ENCODE data around the gene ANO7.

The ANO7 gene

DNA sequence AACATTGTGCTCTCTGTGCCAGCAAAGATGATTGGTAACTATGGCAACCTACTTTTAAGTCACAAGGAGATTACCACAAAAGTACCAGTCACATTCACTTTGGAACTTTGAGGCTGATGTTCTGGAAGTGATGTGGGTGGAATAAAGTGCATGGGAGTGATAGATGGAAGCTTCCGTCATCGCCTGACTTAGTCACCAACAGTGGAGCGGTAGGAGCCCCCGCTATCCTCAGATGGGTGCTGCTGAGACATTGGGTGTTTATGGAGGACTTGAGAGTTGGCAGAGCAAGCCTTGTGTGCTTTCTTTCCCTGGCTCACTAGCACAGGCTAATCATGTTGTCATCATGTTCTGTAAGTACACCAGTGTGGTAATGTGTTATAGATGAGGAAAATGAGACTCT is 33.6 kb upstream of the ANO7 start:
- H3K4me1 ChIP-seq (ENCODE audit: insufficient read depth, low read length), result peaks cover 17% of the 10 kb centered on the region
- H3K9me3 ChIP-seq (ENCODE audit: insufficient read depth, low read length, severe bottlenecking), result no peaks in the 10 kb centered on the region
- ATAC-seq (ENCODE audit: insufficient read depth, low read depth), result no peak
- H3K27me3 ChIP-seq (ENCODE audit: insufficient read depth, low read length, poor library complexity), result no peaks in the 10 kb centered on the region
- H3K36me3 ChIP-seq (ENCODE audit: insufficient read depth, low read length), result peaks cover 49% of the 10 kb centered on the region
- DNase-seq, result no peak
- no peak overlapping the region for H3K27ac ChIP-seq (ENCODE audit: low read length)
- H3K79me2 ChIP-seq (ENCODE audit: insufficient read depth, low read length), result peaks cover 31% of the 10 kb centered on the region
- H4K20me1 ChIP-seq (ENCODE audit: insufficient read depth, low read length), result peaks cover 12% of the 10 kb centered on the region; the same call in 1 of the 2 replicates
- no peak overlapping the region for H3K4me3 ChIP-seq (ENCODE audit: low read depth in 1 of 2, low read length in 2 of 2)
- H2AFZ ChIP-seq (ENCODE audit: low read depth, low read length), result no peak overlapping the region
- no peak overlapping the region for H3K4me2 ChIP-seq (ENCODE audit: insufficient read depth, low read length)
- no peak for TF ChIP-seq EZH2 (IDR thresholded peaks at IDR 0.05; ENCODE audit: borderline replicate concordance, low read depth, low read length, severe bottlenecking)
- TF ChIP-seq, protein P1, sequence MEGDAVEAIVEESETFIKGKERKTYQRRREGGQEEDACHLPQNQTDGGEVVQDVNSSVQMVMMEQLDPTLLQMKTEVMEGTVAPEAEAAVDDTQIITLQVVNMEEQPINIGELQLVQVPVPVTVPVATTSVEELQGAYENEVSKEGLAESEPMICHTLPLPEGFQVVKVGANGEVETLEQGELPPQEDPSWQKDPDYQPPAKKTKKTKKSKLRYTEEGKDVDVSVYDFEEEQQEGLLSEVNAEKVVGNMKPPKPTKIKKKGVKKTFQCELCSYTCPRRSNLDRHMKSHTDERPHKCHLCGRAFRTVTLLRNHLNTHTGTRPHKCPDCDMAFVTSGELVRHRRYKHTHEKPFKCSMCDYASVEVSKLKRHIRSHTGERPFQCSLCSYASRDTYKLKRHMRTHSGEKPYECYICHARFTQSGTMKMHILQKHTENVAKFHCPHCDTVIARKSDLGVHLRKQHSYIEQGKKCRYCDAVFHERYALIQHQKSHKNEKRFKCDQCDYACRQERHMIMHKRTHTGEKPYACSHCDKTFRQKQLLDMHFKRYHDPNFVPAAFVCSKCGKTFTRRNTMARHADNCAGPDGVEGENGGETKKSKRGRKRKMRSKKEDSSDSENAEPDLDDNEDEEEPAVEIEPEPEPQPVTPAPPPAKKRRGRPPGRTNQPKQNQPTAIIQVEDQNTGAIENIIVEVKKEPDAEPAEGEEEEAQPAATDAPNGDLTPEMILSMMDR (IDR thresholded peaks at IDR 0.05; ENCODE audit: borderline replicate concordance, extremely low read depth, low read length, poor library complexity, severe bottlenecking), result no peak
- no peak overlapping the region for H3K9ac ChIP-seq (ENCODE audit: low read depth, low read length)

DNA sequence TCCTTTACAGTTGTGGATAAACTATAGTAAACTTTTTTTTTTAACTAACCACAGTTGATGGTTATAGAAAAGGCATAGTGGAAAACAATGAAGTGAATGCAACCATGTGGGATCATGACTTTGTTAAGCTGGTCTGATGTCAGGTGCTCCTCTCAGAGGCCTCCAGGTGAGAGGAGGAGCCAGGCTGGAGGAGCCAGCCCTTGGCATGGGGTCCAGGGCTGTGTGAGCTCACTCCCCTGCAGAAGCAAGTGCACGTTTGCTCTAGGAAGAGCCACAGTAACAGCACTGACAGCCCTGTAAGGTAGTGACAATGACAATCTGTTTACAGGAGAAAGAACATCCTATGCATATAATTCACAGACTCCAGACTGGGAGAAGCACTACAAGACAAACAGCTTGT is 32.5 kb upstream of the ANO7 start:
- no peak for ATAC-seq (ENCODE audit: insufficient read depth, low read depth)
- Histone ChIP-seq H3K4me2 (ENCODE audit: insufficient read depth, low read length) (no peak overlapping the region), H4K20me1 (ENCODE audit: insufficient read depth, low read length) (peaks cover 12% of the 10 kb centered on the region; the same call in 1 of the 2 replicates), H3K79me2 (ENCODE audit: insufficient read depth, low read length) (peaks cover 26% of the 10 kb centered on the region), H3K36me3 (ENCODE audit: insufficient read depth, low read length) (peaks cover 57% of the 10 kb centered on the region), H2AFZ (ENCODE audit: low read depth, low read length) (no peak overlapping the region), H3K9me3 (ENCODE audit: insufficient read depth, low read length, severe bottlenecking) (no peaks in the 10 kb centered on the region), H3K9ac (ENCODE audit: low read depth, low read length) (no peak overlapping the region), H3K27me3 (ENCODE audit: insufficient read depth, low read length, poor library complexity) (no peaks in the 10 kb centered on the region), H3K27ac (ENCODE audit: low read length) (no peak overlapping the region), H3K4me3 (ENCODE audit: low read depth in 1 of 2, low read length in 2 of 2) (no peak overlapping the region), H3K4me1 (ENCODE audit: insufficient read depth, low read length) (peaks cover 14% of the 10 kb centered on the region)
- no peak for DNase-seq
- TF ChIP-seq, protein P1 (IDR thresholded peaks at IDR 0.05; ENCODE audit: borderline replicate concordance, extremely low read depth, low read length, poor library complexity, severe bottlenecking), result no peak
- TF ChIP-seq EZH2 (IDR thresholded peaks at IDR 0.05; ENCODE audit: borderline replicate concordance, low read depth, low read length, severe bottlenecking), result no peak

DNA sequence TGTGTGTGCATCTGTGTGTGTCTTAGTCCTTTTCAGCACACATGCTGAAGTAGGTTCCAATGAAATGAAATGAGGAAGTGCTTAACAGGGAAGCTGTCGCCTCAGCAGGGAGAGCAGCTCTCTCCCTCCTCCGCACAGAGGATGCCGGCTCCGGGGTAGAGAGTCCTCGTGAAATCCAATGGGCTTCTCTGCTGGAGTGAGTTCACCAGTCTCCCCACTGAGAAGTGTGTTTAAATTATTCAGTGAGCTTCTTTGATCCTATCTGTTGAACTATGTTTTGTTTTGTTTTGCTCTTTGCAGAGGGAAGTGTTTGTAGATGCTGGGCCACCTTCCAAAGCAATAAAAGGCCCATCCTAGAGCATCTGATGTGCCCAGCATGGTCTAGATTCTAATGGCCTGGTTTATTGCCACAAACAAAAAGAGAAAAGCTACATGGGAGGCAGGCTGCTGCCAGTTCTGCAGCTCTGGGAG is 31.5 kb upstream of the ANO7 start:
- peaks cover 12% of the 10 kb centered on the region; the same call in 1 of the 2 replicates for H4K20me1 ChIP-seq (ENCODE audit: insufficient read depth, low read length)
- H3K4me1 ChIP-seq (ENCODE audit: insufficient read depth, low read length), result peaks cover 4% of the 10 kb centered on the region
- peaks cover 64% of the 10 kb centered on the region for H3K36me3 ChIP-seq (ENCODE audit: insufficient read depth, low read length)
- H3K27me3 ChIP-seq (ENCODE audit: insufficient read depth, low read length, poor library complexity), result no peaks in the 10 kb centered on the region
- H3K27ac ChIP-seq (ENCODE audit: low read length), result no peak overlapping the region
- H3K4me3 ChIP-seq (ENCODE audit: low read depth in 1 of 2, low read length in 2 of 2), result no peak overlapping the region
- no peak for DNase-seq
- peaks cover 15% of the 10 kb centered on the region for H3K79me2 ChIP-seq (ENCODE audit: insufficient read depth, low read length)
- H3K4me2 ChIP-seq (ENCODE audit: insufficient read depth, low read length), result no peak overlapping the region
- H3K9me3 ChIP-seq (ENCODE audit: insufficient read depth, low read length, severe bottlenecking), result no peaks in the 10 kb centered on the region
- H3K9ac ChIP-seq (ENCODE audit: low read depth, low read length), result no peak overlapping the region
- no peak overlapping the region for H2AFZ ChIP-seq (ENCODE audit: low read depth, low read length)
- TF ChIP-seq EZH2 (IDR thresholded peaks at IDR 0.05; ENCODE audit: borderline replicate concordance, low read depth, low read length, severe bottlenecking), result no peak
- TF ChIP-seq, protein P1 (IDR thresholded peaks at IDR 0.05; ENCODE audit: borderline replicate concordance, extremely low read depth, low read length, poor library complexity, severe bottlenecking), result no peak
- ATAC-seq (ENCODE audit: insufficient read depth, low read depth), result no peak

Data from DND-41 (cell line).